ENCODE results near the gene PASK.

Gene PASK

GRCh38 chr2:241194811-241195210 is 45.5 kb upstream of the PASK start:
- ChIA-PET POLR2A (no interaction called here), CTCF (no interaction called here)
- no peak for DNase-seq (ENCODE audit: extremely low spot score)
- TF ChIP-seq NFRKB (IDR thresholded peaks at IDR 0.05), result no peak
- no peak for TF ChIP-seq FOXA1 (IDR thresholded peaks at IDR 0.05)
- TF ChIP-seq L3MBTL2 (conservative IDR thresholded peaks at IDR 0.05), result no peak
- no peak for TF ChIP-seq LEF1 (IDR thresholded peaks at IDR 0.05; ENCODE audit: borderline replicate concordance)
- no peak for TF ChIP-seq FOXK2 (IDR thresholded peaks at IDR 0.05)
- no peak for TF ChIP-seq FOXM1 (IDR thresholded peaks at IDR 0.05; ENCODE audit: borderline replicate concordance)
- TF ChIP-seq SUZ12 (IDR thresholded peaks at IDR 0.05), result no peak
- TF ChIP-seq PKNOX1 (IDR thresholded peaks at IDR 0.05), result no peak
- no peak for TF ChIP-seq SP1 (IDR thresholded peaks at IDR 0.05)
- no peak for TF ChIP-seq ARNT (IDR thresholded peaks at IDR 0.05)
- no peak for TF ChIP-seq ELF4 (IDR thresholded peaks at IDR 0.05)
- TF ChIP-seq CTBP1 (IDR thresholded peaks at IDR 0.05; ENCODE audit: borderline replicate concordance), result no peak
- no peak for TF ChIP-seq ZNF384 (IDR thresholded peaks at IDR 0.05)
- TF ChIP-seq HDGF (IDR thresholded peaks at IDR 0.05; ENCODE audit: borderline replicate concordance), result no peak
- no peak for TF ChIP-seq BHLHE40 (IDR thresholded peaks at IDR 0.05; ENCODE audit: borderline replicate concordance)
- no peak for TF ChIP-seq TARDBP (IDR thresholded peaks at IDR 0.05)

GRCh38 chr2:241193271-241193670 is 44.0 kb upstream of the PASK start:
- DNase-seq (ENCODE audit: extremely low spot score), result no peak
- TF ChIP-seq FOXM1 (IDR thresholded peaks at IDR 0.05; ENCODE audit: borderline replicate concordance) (no peak), ZNF384 (IDR thresholded peaks at IDR 0.05) (no peak), LEF1 (IDR thresholded peaks at IDR 0.05; ENCODE audit: borderline replicate concordance) (no peak), L3MBTL2 (conservative IDR thresholded peaks at IDR 0.05) (no peak), BHLHE40 (IDR thresholded peaks at IDR 0.05; ENCODE audit: borderline replicate concordance) (no peak), SUZ12 (IDR thresholded peaks at IDR 0.05) (no peak), TARDBP (IDR thresholded peaks at IDR 0.05) (no peak), HDGF (IDR thresholded peaks at IDR 0.05; ENCODE audit: borderline replicate concordance) (no peak), FOXK2 (IDR thresholded peaks at IDR 0.05) (no peak), CTBP1 (IDR thresholded peaks at IDR 0.05; ENCODE audit: borderline replicate concordance) (no peak), PKNOX1 (IDR thresholded peaks at IDR 0.05) (no peak), ELF4 (IDR thresholded peaks at IDR 0.05) (no peak)
- POLR2A ChIA-PET, result no interaction called here
- CTCF ChIA-PET, result no interaction called here

- ChIA-PET POLR2A (no interaction called here), CTCF (no interaction called here)
- DNase-seq (ENCODE audit: extremely low spot score), result no peak
- TF ChIP-seq FOXA1 (IDR thresholded peaks at IDR 0.05) (no peak), FOXM1 (IDR thresholded peaks at IDR 0.05; ENCODE audit: borderline replicate concordance) (no peak), BHLHE40 (IDR thresholded peaks at IDR 0.05; ENCODE audit: borderline replicate concordance) (no peak), HDGF (IDR thresholded peaks at IDR 0.05; ENCODE audit: borderline replicate concordance) (no peak), LEF1 (IDR thresholded peaks at IDR 0.05; ENCODE audit: borderline replicate concordance) (no peak), L3MBTL2 (conservative IDR thresholded peaks at IDR 0.05) (no peak), PKNOX1 (IDR thresholded peaks at IDR 0.05) (no peak), ELF4 (IDR thresholded peaks at IDR 0.05) (no peak), NFRKB (IDR thresholded peaks at IDR 0.05) (no peak), CTBP1 (IDR thresholded peaks at IDR 0.05; ENCODE audit: borderline replicate concordance) (no peak)
These were observed 41.8 kb upstream of the PASK start for GRCh38 chr2:241191081-241191480.

- POLR2A ChIA-PET, result no interaction called here
- no peak for DNase-seq (ENCODE audit: extremely low spot score)
- CTCF ChIA-PET, result no interaction called here
- TF ChIP-seq BHLHE40 (IDR thresholded peaks at IDR 0.05; ENCODE audit: borderline replicate concordance), result no peak
- TF ChIP-seq PKNOX1 (IDR thresholded peaks at IDR 0.05), result no peak
- TF ChIP-seq SP1 (IDR thresholded peaks at IDR 0.05), result no peak
- no peak for TF ChIP-seq ELF4 (IDR thresholded peaks at IDR 0.05)
- no peak for TF ChIP-seq NFRKB (IDR thresholded peaks at IDR 0.05)
- no peak for TF ChIP-seq ARNT (IDR thresholded peaks at IDR 0.05)
- no peak for TF ChIP-seq FOXK2 (IDR thresholded peaks at IDR 0.05)
- TF ChIP-seq L3MBTL2 (conservative IDR thresholded peaks at IDR 0.05), result no peak
These were observed 41.2 kb upstream of the PASK start for GRCh38 chr2:241190291-241190981.

- TF ChIP-seq FOXK2 (IDR thresholded peaks at IDR 0.05), result no peak
- TF ChIP-seq BHLHE40 (IDR thresholded peaks at IDR 0.05; ENCODE audit: borderline replicate concordance), result no peak
- TF ChIP-seq ELF4 (IDR thresholded peaks at IDR 0.05), result no peak
- TF ChIP-seq ZNF384 (IDR thresholded peaks at IDR 0.05), result no peak
- no peak for TF ChIP-seq SUZ12 (IDR thresholded peaks at IDR 0.05)
- TF ChIP-seq SP1 (IDR thresholded peaks at IDR 0.05), result no peak
- no peak for TF ChIP-seq L3MBTL2 (conservative IDR thresholded peaks at IDR 0.05)
- no peak for TF ChIP-seq CTBP1 (IDR thresholded peaks at IDR 0.05; ENCODE audit: borderline replicate concordance)
- TF ChIP-seq FOXA1 (IDR thresholded peaks at IDR 0.05), result no peak
- TF ChIP-seq NFRKB (IDR thresholded peaks at IDR 0.05), result no peak
- no peak for TF ChIP-seq PKNOX1 (IDR thresholded peaks at IDR 0.05)
- TF ChIP-seq TARDBP (IDR thresholded peaks at IDR 0.05), result no peak
- no peak for TF ChIP-seq LEF1 (IDR thresholded peaks at IDR 0.05; ENCODE audit: borderline replicate concordance)
- TF ChIP-seq FOXM1 (IDR thresholded peaks at IDR 0.05; ENCODE audit: borderline replicate concordance), result no peak
- no peak for DNase-seq (ENCODE audit: extremely low spot score)
- POLR2A ChIA-PET, result no interaction called here
- CTCF ChIA-PET, result no interaction called here
These were observed 40.6 kb upstream of the PASK start for GRCh38 chr2:241189856-241190201.

All from HEK293T (cell line).